ENCODE data around the gene C6orf89.

The C6orf89 gene

DNA sequence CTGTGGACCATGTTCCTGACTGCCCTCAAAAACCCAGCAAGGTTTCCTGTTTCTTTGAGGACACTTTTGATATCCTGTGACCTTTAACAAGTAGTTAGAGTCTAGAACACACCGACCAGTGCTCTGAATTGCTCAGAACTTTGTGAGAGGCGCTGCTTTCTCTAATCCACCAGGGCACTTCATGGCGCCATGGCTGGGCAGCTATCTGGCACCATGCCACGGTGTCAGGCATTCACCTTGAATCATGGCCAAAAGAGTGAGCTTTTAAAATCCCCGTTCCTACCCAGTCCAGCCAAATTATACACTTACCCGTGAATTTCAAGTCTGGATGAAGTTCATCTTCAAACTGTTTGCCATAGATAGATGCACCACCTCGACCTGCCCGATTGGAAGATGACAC is 29.5 kb upstream of the C6orf89 start:
- Histone ChIP-seq H3K9ac (ENCODE audit: low read length) (no peak overlapping the region), H3K9me3 (ENCODE audit: control insufficient read depth, low read length) (no peaks in the 10 kb centered on the region), H3K4me1 (ENCODE audit: control insufficient read depth, insufficient read depth, low read length) (peaks cover 34% of the 10 kb centered on the region), H3K4me3 (ENCODE audit: low read length) (no peak overlapping the region), H3K36me3 (ENCODE audit: control insufficient read depth, insufficient read depth, low read length, severe bottlenecking) (peaks cover 10% of the 10 kb centered on the region), H3K27me3 (replicated peaks; ENCODE audit: control insufficient read depth, insufficient read depth, low read length) (no peaks in the 10 kb centered on the region)
- no peak for DNase-seq (ENCODE audit: low read depth)

DNA sequence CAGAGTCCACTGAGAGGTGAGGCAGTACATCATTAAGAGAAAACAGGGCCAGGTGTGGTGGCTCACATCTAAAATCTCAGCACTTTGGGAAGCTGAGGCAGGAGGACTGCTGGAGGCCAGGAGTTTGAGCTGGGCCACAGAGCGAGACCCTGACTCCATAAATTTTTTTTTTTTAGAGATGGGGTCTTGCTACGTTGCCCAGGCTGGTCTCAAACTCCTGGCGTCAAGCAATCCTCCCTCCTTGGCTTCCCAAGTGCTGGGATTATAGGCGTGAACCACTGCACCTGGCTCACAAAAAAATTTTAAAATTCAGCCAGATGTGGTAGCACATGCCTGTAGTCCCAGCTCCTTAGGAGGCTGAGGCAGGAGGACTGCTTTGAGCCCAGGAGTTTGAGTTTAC is 28.4 kb upstream of the C6orf89 start:
- H3K4me1 ChIP-seq (ENCODE audit: control insufficient read depth, insufficient read depth, low read length): peaks cover 24% of the 10 kb centered on the region
- no peak overlapping the region for H3K4me3 ChIP-seq (ENCODE audit: low read length)
- H3K9me3 ChIP-seq (ENCODE audit: control insufficient read depth, low read length): no peaks in the 10 kb centered on the region
- peaks cover 10% of the 10 kb centered on the region for H3K36me3 ChIP-seq (ENCODE audit: control insufficient read depth, insufficient read depth, low read length, severe bottlenecking)
- H3K27me3 ChIP-seq (replicated peaks; ENCODE audit: control insufficient read depth, insufficient read depth, low read length): no peaks in the 10 kb centered on the region
- no peak for DNase-seq (ENCODE audit: low read depth)
- no peak overlapping the region for H3K9ac ChIP-seq (ENCODE audit: low read length)

DNA sequence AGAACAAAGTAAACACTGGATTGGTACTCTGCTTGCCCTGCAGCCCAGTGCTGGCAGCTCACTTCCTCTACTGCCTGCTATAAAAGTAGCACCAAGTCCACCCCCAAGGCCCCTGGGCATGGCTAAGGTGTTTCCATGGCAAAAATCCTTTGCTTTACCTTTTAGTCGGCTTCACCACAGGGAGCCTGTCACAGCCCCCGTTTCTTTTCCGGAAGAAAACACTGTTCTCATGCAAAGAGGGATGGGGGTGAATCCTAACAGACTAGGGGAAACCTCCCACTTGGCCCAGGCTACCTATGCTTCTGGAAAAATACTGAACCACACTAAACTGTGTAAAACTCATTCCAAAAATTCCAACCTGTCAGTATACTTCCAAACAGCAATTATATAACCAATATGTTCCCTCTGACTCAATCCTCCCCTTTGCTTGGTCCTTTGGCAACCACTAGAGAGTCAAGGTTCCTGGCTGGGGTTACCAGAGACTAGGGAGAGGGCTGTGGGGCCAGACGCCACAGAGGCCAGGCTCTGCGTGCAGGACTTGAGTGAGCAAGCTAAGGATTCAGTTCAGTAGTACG is 27.3 kb upstream of the C6orf89 start:
- no peak for DNase-seq (ENCODE audit: low read depth)
- peaks cover 13% of the 10 kb centered on the region for H3K4me1 ChIP-seq (ENCODE audit: control insufficient read depth, insufficient read depth, low read length)
- H3K36me3 ChIP-seq (ENCODE audit: control insufficient read depth, insufficient read depth, low read length, severe bottlenecking): peaks cover 10% of the 10 kb centered on the region
- H3K9ac ChIP-seq (ENCODE audit: low read length): no peak overlapping the region
- no peak overlapping the region for H3K4me3 ChIP-seq (ENCODE audit: low read length)
- no peaks in the 10 kb centered on the region for H3K27me3 ChIP-seq (replicated peaks; ENCODE audit: control insufficient read depth, insufficient read depth, low read length)
- no peaks in the 10 kb centered on the region for H3K9me3 ChIP-seq (ENCODE audit: control insufficient read depth, low read length)

DNA sequence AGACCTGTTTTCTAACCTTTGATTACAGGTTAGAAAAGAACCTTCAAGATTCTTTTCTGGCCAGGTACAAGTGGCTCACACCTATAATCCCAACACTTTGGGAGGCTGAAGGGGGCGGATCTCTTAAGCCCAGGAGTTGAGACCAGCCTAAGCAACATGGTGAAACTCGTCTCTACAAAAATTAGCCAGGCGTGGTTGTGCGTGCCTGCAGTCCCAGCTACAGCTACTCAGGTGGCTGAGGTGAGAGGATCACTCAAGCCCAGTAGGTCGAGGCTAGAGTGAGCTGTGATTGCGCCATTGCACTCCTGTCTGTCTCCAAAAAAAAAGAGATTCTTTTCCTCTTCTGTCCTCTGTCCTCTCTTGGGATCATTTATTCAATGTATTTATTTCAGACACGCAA is 25.6 kb upstream of the C6orf89 start:
- H3K4me3 ChIP-seq (ENCODE audit: low read length): no peak overlapping the region
- no peaks in the 10 kb centered on the region for H3K9me3 ChIP-seq (ENCODE audit: control insufficient read depth, low read length)
- H3K36me3 ChIP-seq (ENCODE audit: control insufficient read depth, insufficient read depth, low read length, severe bottlenecking): peaks cover 12% of the 10 kb centered on the region
- H3K4me1 ChIP-seq (ENCODE audit: control insufficient read depth, insufficient read depth, low read length): peaks cover 10% of the 10 kb centered on the region
- H3K27me3 ChIP-seq (replicated peaks; ENCODE audit: control insufficient read depth, insufficient read depth, low read length): no peaks in the 10 kb centered on the region
- no peak overlapping the region for H3K9ac ChIP-seq (ENCODE audit: low read length)
- no peak for DNase-seq (ENCODE audit: low read depth)

DNA sequence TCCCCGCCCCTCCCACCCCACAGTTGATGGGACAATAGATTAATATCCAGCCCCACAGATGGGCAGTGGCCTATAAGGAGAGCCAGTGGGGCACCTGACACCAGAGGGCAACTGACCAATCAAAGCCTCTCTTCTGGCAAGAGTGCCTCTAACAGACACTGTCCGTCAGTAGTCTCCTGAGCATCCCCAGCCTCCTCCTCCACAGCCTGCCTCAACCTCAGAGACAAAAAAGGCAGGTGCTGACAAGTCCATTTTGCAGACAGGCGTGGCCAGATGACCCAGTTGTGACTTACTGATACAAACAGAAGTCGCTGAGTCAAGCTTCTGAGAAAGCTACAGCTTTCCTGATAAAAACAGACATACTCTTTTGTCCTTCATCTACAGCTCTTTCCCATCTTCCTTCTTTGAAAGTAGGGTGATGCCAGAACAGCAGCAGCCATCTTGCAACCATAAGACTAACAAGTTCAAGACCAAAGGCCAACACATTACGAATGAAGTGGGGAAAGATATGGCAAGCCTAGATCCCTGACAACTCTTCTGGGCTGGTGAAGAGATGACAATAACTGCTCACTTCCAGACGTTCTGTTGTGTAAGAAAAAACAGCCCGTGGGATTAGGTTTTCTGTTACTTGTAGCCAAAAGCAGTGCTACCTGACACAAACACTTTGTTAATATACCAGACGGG is 23.4 kb upstream of the C6orf89 start:
- no peak for DNase-seq (ENCODE audit: low read depth)
- peaks cover 10% of the 10 kb centered on the region for H3K4me1 ChIP-seq (ENCODE audit: control insufficient read depth, insufficient read depth, low read length)
- no peaks in the 10 kb centered on the region for H3K27me3 ChIP-seq (replicated peaks; ENCODE audit: control insufficient read depth, insufficient read depth, low read length)
- H3K4me3 ChIP-seq (ENCODE audit: low read length): no peak overlapping the region
- H3K9ac ChIP-seq (ENCODE audit: low read length): no peak overlapping the region
- H3K36me3 ChIP-seq (ENCODE audit: control insufficient read depth, insufficient read depth, low read length, severe bottlenecking): peaks cover 6% of the 10 kb centered on the region
- no peaks in the 10 kb centered on the region for H3K9me3 ChIP-seq (ENCODE audit: control insufficient read depth, low read length)

DNA sequence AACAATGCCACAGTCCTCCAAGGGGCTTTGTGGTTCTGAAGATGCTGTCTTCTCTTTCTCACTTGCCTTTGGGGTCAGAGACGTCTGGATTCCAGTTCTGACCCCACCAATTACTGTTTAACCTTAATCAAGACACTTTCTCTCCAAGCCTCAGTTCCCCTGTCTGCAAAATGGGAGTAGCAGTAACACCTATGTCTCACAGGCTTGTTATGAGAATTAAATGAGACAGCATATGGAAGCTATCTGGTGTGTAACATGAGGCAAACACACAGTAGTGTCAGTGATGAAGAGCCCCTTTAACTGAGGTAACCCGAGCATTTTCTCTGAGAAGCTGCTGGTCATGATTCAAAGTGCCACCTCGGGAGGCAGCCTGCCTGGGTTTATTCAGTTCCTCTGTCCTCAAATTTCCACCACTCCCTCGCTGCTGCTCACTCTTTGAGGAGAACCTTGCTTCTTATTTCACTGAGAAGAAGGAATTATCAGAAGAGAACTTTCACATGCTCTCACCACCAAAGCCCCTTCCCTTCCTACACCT is 22.8 kb upstream of the C6orf89 start:
- H3K9me3 ChIP-seq (ENCODE audit: control insufficient read depth, low read length): no peaks in the 10 kb centered on the region
- H3K4me1 ChIP-seq (ENCODE audit: control insufficient read depth, insufficient read depth, low read length): peaks cover 10% of the 10 kb centered on the region
- no peaks in the 10 kb centered on the region for H3K27me3 ChIP-seq (replicated peaks; ENCODE audit: control insufficient read depth, insufficient read depth, low read length)
- peaks cover 6% of the 10 kb centered on the region for H3K36me3 ChIP-seq (ENCODE audit: control insufficient read depth, insufficient read depth, low read length, severe bottlenecking)
- no peak for DNase-seq (ENCODE audit: low read depth)
- H3K9ac ChIP-seq (ENCODE audit: low read length): no peak overlapping the region
- no peak overlapping the region for H3K4me3 ChIP-seq (ENCODE audit: low read length)

DNA sequence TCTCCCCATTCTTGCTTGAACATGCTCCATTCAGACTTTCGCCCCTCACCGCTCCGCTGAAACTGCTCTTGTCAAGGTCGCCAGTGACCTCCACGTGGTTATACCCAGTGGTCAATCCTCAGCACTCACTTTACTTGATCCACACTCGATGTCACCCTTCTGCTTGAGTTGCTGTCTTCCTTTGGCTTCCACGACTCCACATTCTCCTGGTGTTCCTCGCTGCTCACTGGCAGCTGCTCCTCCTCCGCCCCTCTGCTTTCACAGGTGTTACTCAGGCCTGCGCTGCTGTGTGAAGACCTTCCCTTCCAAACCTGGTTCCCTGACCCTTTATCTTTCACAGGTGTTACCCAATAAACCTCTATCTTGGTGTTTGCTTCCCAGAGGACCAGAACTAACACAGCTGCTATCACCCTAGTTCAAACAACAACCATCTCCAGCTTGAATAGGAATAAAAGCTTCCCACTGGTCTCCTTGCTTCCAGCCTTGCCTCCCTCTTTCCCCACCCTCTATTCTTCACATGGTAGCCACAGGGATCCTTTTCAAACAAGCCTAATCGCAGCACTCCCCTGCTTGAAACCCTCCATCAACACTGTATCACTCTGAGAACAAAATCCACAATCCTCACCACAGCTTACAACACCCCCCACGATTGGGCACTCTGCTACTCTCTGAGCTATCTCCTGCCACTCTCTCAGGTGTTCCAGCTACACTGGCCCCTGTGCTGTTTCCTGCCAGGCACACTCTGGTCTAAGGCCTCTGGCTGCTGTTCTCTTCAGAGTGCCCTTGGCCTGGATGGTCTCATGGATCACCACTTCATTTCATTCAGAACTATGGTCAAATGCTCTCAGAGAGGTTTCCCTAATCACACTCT is 21.8 kb upstream of the C6orf89 start:
- Histone ChIP-seq H3K27me3 (replicated peaks; ENCODE audit: control insufficient read depth, insufficient read depth, low read length) (no peaks in the 10 kb centered on the region), H3K4me1 (ENCODE audit: control insufficient read depth, insufficient read depth, low read length) (peaks cover 2% of the 10 kb centered on the region), H3K9ac (ENCODE audit: low read length) (no peak overlapping the region), H3K4me3 (ENCODE audit: low read length) (no peak overlapping the region), H3K9me3 (ENCODE audit: control insufficient read depth, low read length) (no peaks in the 10 kb centered on the region), H3K36me3 (ENCODE audit: control insufficient read depth, insufficient read depth, low read length, severe bottlenecking) (peaks cover 6% of the 10 kb centered on the region)
- DNase-seq (ENCODE audit: low read depth): no peak

DNA sequence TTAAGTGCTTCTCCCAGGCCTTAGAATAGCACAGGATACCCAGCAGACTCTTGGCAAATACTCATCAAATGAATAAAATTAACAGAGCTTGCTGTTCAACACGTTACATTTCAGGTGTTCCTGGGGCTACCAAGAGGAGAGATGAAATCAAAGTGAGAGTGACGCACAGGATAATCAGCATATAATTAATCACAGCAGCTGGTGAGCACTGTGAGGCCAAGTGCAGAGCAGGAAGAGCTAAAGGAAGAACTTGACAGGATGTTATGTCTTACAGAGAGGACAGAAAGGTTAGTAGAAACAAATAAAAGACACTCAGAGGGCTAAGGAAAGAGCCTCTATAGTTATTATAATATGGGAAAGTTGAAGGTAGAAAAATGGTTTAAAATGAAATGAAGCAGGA is 19.9 kb upstream of the C6orf89 start:
- Histone ChIP-seq H3K4me3 (ENCODE audit: low read length) (no peak overlapping the region), H3K36me3 (ENCODE audit: control insufficient read depth, insufficient read depth, low read length, severe bottlenecking) (peaks cover 6% of the 10 kb centered on the region), H3K9ac (ENCODE audit: low read length) (no peak overlapping the region), H3K27me3 (replicated peaks; ENCODE audit: control insufficient read depth, insufficient read depth, low read length) (no peaks in the 10 kb centered on the region), H3K9me3 (ENCODE audit: control insufficient read depth, low read length) (no peaks in the 10 kb centered on the region), H3K4me1 (ENCODE audit: control insufficient read depth, insufficient read depth, low read length) (no peaks in the 10 kb centered on the region)
- DNase-seq (ENCODE audit: low read depth): no peak

DNA sequence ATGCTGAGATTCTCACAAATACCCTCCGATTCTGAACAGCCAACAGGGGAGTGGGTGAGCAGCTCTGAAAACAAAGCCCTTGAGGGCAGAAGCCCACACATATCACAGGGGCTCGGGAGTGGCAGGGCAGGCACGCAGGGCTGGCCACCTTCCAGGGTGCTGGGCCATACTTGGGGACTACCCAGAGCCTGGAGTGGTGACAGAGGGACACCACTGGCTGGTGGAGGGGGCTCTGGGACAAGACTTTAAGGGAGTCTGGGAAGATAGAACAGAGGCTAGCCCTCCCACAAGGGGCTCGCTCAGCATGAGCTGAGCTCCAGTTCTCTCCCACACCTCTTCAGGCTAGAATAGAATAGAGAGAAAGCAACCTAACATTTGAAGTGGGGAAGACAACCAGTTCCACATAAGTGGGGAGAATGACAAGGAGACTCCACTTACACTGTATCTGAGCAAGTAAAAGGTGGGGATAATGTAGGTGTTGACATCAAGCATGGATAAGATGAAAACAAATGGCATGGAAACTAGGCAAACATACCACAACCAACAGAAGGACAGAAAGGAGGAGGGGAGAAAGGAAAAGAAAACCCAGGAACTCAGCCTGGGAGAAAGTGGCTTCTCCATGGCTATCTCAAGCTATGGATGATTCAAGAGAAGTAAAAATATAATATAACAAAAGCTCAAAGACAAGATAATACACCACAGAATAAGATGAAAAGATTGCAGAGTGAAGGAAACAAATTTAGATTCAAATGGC is 18.1 kb upstream of the C6orf89 start:
- Histone ChIP-seq H3K27me3 (replicated peaks; ENCODE audit: control insufficient read depth, insufficient read depth, low read length) (no peaks in the 10 kb centered on the region), H3K9ac (ENCODE audit: low read length) (no peak overlapping the region), H3K36me3 (ENCODE audit: control insufficient read depth, insufficient read depth, low read length, severe bottlenecking) (peaks cover 6% of the 10 kb centered on the region), H3K4me1 (ENCODE audit: control insufficient read depth, insufficient read depth, low read length) (no peaks in the 10 kb centered on the region), H3K4me3 (ENCODE audit: low read length) (no peak overlapping the region), H3K9me3 (ENCODE audit: control insufficient read depth, low read length) (no peaks in the 10 kb centered on the region)
- DNase-seq (ENCODE audit: low read depth): no peak

DNA sequence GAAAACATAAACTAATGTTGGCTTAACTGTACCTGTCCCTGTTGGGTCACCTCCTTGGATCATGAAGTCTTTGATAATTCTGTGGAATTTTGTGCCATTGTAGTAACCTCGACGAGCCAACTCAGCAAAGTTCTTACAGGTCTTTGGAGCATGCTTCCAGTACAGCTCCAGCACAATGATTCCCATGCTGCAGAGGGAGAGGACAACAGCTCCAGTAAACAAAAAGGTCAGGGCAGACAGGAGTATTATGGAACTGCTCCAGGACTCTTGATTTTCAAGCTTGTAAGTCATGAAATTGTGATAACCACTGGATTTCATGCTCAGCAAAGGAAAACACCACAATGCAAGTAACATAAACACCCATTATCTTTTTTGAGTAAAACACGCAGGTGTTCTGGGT is 14.1 kb upstream of the C6orf89 start:
- no peaks in the 10 kb centered on the region for H3K27me3 ChIP-seq (replicated peaks; ENCODE audit: control insufficient read depth, insufficient read depth, low read length)
- no peaks in the 10 kb centered on the region for H3K9me3 ChIP-seq (ENCODE audit: control insufficient read depth, low read length)
- H3K4me3 ChIP-seq (ENCODE audit: low read length): no peak overlapping the region
- peaks cover 12% of the 10 kb centered on the region for H3K4me1 ChIP-seq (ENCODE audit: control insufficient read depth, insufficient read depth, low read length)
- no peak overlapping the region for H3K9ac ChIP-seq (ENCODE audit: low read length)
- no peak for DNase-seq (ENCODE audit: low read depth)
- no peaks in the 10 kb centered on the region for H3K36me3 ChIP-seq (ENCODE audit: control insufficient read depth, insufficient read depth, low read length, severe bottlenecking)

DNA sequence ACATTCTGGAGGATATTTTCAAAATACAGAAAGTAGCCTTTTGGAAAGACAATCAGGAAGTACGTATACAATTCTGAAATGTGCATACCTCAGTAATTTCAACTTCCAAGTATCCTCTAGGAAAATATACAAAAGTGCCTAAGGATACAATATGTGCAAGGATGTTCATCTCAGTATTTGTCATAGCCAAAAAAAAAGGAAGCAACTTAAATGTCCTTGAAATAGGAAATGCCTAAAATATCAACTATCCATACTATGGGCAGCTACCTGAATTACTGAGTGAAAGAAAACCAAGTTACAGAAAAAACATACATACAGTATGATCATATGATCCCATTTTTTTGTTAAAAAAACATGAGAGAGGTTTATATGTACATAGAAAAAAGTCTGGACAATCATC is 12.6 kb upstream of the C6orf89 start:
- H3K9me3 ChIP-seq (ENCODE audit: control insufficient read depth, low read length): no peaks in the 10 kb centered on the region
- peaks cover 12% of the 10 kb centered on the region for H3K4me1 ChIP-seq (ENCODE audit: control insufficient read depth, insufficient read depth, low read length)
- H3K9ac ChIP-seq (ENCODE audit: low read length): no peak overlapping the region
- DNase-seq (ENCODE audit: low read depth): no peak
- H3K4me3 ChIP-seq (ENCODE audit: low read length): no peak overlapping the region
- H3K36me3 ChIP-seq (ENCODE audit: control insufficient read depth, insufficient read depth, low read length, severe bottlenecking): no peaks in the 10 kb centered on the region
- H3K27me3 ChIP-seq (replicated peaks; ENCODE audit: control insufficient read depth, insufficient read depth, low read length): no peaks in the 10 kb centered on the region

Measured in adipocyte (in vitro differentiated cells).